Activated gamma-delta T cell treated with anti-CD3 and anti-CD28 coated beads, Interleukin-2, amount 50 U/mL, for 16 hours (primary cell): ENCODE results near the gene SMG7.

Experiments used
- DNase-seq: peaks from one replicate; pipeline ENCODE4 v3.0.0-alpha.2; 2020; ENCODE audit warnings: low read depth

Gene SMG7

GRCh38 chr1:183470961-183471742, 1.1 kb upstream of the SMG7 start:
- DNase-seq = peak; percentile 53

- peak; percentile 98 for DNase-seq
Observed at GRCh38 chr1:183471743-183472487, 384 bp upstream of the SMG7 start.

- DNase-seq = no peak
Observed at GRCh38 chr1:183473217-183473536, 878 bp downstream of the SMG7 start.

- no peak for DNase-seq
Observed at GRCh38 chr1:183476081-183476480, 3.8 kb downstream of the SMG7 start.

GRCh38 chr1:183477986-183478781, 5.9 kb downstream of the SMG7 start:
- DNase-seq = no peak

- no peak for DNase-seq
Observed at GRCh38 chr1:183480971-183481441, 8.7 kb downstream of the SMG7 start.

GRCh38 chr1:183483224-183483623, 10.9 kb downstream of the SMG7 start:
- no peak for DNase-seq

- DNase-seq = no peak
Observed at GRCh38 chr1:183484254-183484653, 12.0 kb downstream of the SMG7 start.

GRCh38 chr1:183484851-183485250, 12.6 kb downstream of the SMG7 start:
- DNase-seq = no peak

- no peak for DNase-seq
Observed at GRCh38 chr1:183487674-183488442, 15.6 kb downstream of the SMG7 start.

GRCh38 chr1:183490932-183491331, 18.6 kb downstream of the SMG7 start:
- DNase-seq = no peak

GRCh38 chr1:183493540-183494245, 21.4 kb downstream of the SMG7 start:
- DNase-seq = no peak

- DNase-seq = no peak
Observed at GRCh38 chr1:183495420-183495819, 23.1 kb downstream of the SMG7 start.

- no peak for DNase-seq
Observed at GRCh38 chr1:183497218-183497617, 24.9 kb downstream of the SMG7 start.

GRCh38 chr1:183498342-183498991, 26.2 kb downstream of the SMG7 start:
- no peak for DNase-seq

GRCh38 chr1:183505454-183506089, 33.3 kb downstream of the SMG7 start:
- no peak for DNase-seq

- DNase-seq = no peak
Observed at GRCh38 chr1:183506561-183506960, 34.3 kb downstream of the SMG7 start.

- no peak for DNase-seq
Observed at GRCh38 chr1:183508694-183509093, 36.4 kb downstream of the SMG7 start.

- no peak for DNase-seq
Observed at GRCh38 chr1:183512450-183512849, 40.2 kb downstream of the SMG7 start.

GRCh38 chr1:183514235-183514634, 41.9 kb downstream of the SMG7 start:
- DNase-seq = no peak
